ENCODE results near the gene PMP22.

Gene PMP22
- total RNA-seq, result 0 to 0.47 reads per million in 2 donors

DNA sequence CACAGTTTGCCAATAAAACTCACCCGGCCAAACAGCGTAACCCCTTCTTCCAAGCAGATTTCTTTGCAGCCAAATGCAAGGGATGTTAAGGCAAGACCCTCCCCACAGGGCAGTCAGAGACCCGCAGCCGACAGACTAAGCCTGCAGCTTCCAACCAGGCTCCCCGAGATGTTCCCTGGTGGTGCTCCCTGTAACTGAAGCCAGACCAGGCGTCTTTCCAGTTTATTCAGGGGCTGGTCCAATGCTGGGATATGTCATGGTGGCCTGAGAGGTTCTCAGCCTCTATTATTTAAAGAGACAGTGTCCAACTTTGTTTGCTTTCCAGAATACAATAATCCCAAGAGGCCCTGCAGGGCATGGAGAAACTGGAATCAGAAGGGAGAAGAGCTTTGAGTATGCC, at the start of gene PMP22:
PMP22 (minus strand) TSS at position 196 of the 400 bp plus-strand sequence. CDS start 4,599 bp downstream, outside the sequence.
- DNase-seq, result no peak

DNA sequence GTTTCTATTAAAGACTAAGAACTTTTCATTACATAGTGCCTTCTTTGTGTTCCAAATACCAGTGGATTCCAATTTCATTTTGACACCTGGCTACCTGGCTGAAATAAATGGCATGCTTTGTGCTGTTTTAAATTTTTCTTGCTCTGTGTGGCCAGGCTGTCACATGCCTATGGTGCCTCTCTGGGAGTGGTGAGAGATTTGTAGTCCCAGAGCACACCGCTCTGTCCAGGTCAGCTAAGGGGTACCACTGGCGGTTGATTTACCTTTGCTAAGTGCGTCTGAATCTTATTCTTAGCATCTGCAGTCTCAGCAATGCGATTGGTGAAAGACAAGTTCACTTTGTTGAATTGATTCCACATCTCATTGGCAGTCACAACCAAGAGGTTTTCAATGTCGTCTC, 46.9 kb upstream of the PMP22 start:
- DNase-seq, result no peak

DNA sequence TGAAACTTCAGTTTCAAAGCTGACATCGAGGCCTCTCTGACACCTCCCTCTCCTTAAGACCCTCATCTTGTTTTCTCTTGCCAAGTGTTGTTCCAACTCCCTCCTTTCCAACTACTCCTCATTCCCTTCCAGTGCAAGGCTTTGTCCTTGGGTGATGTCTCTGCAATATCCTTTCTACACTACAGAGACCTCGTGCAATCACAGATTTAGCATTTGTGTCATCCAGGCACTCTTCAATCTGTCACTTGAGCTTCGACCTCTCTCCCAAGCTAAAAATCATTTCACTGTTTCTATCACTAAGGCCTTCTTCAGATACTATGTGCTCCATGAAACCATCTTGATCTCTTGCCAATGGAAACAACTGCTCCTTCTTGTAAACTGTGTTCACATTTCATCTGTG, 44.7 kb upstream of the PMP22 start:
- DNase-seq, result no peak

DNA sequence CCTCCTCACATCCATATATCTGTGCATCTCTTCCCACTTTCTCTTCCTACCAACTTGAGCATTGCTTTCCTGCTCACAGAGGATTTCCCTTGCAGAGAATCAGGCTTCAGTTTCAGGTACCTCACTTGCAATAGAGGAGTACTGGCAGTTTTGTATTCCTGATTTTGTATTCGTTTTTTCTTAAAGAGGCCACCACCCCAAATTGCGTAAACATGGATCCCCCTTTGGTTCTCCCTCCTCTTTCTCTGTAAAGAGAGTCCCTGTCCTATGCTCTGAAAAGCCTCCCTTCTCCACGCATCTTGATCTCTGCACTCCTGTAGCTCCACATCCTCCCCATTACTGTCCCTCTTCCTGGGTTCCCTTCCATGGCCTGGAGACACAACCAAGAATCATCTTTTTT, 44.1 kb upstream of the PMP22 start:
- DNase-seq, result no peak

DNA sequence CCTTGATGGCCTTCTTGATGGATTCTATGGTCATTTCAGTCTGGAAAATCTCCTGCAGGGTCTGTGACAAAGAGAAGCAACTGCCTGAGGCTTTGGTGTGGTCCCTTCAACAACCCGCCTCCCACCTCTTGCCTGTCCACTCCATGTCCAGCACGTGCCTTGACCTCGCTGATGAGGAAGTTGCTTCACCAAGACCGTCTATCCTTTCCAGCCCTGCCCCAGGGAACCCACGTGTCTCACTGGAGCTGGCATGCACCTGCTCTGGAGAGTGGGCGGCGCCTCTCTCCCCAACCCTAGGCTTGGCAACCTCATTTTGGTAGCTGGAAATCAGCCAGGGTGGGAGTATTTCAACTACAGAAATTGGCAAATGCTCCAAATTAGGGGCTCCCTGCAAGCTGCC, 43.6 kb upstream of the PMP22 start:
- DNase-seq, result no peak

DNA sequence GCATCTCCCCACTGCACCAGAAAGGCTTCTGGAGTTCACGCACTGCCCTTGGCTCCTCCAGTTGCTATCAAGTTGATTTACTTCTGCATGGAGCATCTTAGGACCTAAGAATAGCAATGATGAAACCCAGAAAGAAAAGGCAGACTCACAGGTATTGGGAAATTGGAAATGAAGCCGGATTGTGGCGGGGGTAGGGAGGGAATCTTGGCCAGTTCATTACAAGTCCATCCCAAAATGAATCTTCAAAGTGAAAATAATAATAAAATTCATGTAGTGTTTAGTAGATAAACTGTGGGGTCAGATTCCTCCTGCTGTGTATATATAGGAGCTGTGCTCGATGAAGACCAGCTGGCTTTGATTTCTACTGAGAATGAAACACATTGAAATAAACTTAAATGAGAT, 42.6 kb upstream of the PMP22 start:
- no peak for DNase-seq

DNA sequence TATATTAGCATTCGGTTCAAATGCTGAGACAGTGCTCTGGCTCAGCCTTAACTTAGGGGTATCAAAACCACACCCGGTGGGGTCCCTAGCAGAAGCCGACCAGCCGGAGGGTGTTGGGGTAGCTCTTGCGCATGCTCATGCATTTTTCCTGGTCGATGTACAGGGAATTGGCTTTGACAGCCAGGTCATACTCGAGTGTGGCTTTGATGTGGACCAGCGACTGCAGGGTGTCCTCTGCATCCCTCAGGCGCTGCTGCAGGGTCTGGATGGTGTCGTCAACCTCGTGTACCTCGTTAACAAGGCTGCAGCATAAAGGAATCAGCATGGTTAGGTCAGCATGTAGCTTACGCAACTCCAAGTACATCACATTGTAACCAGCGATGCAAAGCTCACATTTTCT, 38.7 kb upstream of the PMP22 start:
- DNase-seq, result no peak

DNA sequence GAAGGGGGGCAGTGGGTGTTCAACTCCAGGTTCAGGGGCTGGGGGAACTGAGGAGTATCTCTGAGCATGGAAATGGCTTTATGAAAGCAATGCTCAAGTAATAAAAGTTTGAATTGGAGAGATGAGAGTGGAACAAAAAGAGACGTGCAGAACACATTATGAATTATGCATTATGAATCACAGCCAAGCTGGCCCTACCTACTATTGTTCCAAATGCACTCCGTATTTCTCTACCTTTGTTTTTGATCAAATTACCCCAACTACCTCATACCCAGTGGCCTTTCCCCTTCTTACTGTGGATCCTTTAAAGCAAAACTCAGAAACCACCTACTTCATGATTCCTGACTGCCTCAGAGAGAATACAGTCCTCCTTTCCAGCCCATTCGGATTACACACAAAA, 38.1 kb upstream of the PMP22 start:
- DNase-seq, result no peak

DNA sequence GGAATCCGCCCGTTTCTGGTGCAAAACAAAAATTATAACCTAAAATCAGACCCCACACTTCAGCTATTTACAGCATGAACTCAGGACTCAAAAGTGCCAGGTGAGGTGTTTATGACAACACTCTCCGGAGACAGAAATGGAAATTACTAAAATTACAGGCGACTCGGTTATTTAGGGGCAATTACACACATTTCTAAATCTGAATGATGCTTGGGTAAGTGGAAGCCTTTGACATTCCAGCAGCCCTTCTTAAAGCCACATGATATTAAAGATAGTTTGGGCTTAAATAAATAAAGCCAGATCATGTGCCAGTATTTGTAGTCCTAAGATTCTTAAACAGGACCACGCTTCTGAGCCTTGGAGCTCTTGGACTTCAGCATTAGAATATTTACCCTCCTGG, 36.7 kb upstream of the PMP22 start:
- DNase-seq, result no peak

DNA sequence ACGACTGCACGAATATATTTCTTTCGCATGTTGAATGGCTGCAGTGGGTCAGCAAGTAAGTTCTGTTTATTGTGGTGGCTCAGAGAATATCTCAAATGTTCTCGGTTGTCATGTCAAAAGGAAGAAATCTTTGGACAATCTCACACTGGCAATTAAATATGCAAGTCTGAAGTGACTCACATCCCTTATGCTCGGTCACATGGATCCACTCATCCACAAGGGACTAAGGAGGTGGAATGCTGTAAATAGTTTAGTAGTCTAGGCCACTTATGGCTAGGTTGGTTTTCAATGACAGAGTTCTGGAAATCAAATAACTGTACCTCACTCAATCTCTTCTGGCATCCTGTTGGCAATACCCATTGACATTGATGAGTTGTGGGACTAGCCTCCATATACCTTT, 33.0 kb upstream of the PMP22 start:
- no peak for DNase-seq

DNA sequence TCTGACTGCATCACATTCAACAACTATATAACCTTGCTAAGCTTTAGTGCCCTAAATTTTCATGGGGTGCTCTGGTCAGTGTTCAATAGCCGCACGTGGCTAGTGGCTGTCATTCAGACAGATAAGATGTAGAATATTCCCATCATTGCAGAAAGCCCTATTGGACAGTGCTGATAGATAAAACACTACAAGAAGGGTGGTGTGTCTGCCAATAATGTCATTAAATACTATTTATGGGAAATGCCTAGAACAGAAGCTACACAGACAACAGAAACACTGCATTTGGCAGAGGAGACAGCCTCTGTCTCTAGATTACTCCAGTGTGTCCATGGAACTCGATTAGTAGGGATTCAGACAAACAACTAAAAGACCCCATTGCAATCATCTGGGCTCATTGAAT, 28.4 kb upstream of the PMP22 start:
- no peak for DNase-seq

DNA sequence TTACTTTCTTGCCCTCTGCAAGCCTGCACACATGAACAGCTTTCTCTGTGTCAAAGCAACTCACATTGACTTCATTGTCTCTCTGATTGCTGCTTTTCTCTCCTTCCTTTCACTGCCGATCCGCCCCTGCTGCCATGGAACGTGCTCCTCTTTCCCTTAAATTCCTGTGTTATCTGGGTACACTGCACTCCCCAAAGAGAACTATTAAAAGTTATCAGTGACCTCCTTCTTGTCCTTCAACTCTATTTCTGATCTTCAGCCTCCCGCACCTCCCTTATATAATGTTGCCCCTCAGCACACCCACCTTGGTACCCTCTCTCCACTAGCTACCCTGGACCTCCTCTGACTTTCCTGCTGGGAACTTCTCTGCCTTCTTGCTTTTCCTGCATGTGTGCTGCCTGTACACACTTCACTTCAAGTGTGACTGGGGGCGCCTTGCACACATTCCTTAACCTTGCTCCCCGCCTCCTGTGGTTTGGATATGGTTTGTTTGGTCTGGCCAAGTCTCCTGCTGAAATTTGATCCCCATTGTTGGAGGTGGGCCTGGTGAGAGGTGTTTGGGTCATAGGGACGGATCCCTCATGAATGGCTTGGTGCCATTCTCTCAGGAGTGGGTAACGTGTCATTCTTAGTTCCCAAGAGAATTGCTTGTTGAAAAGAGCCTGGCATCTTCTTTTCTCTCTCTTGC, 26.7 kb upstream of the PMP22 start:
- no peak for DNase-seq

DNA sequence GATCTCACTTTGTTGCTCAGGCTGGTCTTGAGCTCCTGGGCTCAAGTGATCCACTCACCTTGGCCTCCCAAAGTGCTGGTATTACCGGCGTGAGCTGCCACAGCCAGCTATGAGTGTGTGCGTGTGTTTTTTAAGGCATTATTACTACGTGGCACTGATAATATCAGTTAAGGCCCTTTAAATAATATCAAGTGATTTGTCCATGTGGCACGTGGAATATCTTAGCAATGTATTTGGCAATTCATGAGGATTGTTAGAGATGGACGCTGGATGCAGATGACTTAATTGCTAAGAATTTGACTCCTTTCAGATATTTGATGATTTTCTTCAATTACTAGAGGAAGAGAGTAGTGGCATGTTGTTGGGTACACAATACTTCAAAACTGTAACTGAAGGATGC, 25.5 kb upstream of the PMP22 start:
- DNase-seq, result no peak

DNA sequence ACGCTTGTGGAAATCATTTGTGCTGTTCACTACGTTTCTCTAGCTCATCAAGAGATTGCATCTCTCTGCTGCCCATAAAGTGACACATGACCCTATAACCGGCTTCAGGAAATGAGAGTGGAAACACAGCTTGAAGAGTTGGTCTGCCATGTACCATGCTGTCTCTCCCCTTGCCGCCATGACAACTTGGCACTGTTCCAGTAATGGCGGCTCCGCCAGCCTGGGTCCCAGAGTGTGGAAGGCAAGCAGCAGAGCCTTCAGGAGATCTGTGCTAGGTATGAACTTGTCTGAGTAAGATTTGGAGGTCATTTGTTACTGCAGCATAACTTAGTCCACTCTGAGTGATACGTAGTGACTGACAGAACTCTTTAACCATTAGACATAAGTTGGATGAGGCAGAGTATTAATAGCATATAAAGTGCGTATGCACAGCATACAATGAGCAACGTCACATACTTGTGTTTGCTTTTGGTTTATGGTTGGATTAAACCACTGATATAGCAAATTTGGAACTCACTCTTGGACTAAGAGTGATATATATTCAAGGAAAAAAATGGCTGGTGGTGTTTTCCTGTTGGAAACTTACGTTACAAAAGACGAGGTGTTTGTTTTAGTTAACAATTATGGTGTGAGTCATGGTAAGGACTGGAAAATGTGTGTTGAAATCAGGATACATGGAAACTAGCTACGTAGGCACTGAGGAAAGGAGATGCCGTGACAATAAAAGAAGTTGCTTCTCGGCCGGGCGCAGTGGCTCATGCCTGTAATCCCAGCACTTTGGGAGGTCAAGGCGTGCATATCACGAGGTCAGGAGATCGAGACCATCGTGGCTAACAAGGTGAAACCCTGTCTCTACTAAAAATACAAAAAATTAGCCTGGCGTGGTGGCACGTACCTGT, 24.4 kb upstream of the PMP22 start:
- DNase-seq, result no peak

DNA sequence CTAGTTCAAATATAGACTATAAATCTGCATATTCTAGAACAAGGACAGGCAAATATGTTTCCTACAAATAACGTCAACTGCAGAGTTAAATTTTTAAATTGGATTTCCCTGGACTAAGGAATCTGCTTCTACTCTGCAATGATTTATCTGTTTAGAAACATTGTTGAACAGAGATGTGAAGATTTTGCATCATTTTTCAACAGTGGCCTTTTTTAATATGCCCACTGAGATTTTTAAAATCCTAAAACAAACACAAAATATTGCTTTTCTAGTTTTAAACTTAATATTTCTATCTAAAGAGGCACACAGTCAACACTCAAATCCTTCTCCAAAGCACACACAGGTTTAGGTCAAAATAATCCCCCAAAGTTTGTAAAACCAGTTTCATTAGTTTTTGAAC, 23.7 kb upstream of the PMP22 start:
- DNase-seq, result no peak

DNA sequence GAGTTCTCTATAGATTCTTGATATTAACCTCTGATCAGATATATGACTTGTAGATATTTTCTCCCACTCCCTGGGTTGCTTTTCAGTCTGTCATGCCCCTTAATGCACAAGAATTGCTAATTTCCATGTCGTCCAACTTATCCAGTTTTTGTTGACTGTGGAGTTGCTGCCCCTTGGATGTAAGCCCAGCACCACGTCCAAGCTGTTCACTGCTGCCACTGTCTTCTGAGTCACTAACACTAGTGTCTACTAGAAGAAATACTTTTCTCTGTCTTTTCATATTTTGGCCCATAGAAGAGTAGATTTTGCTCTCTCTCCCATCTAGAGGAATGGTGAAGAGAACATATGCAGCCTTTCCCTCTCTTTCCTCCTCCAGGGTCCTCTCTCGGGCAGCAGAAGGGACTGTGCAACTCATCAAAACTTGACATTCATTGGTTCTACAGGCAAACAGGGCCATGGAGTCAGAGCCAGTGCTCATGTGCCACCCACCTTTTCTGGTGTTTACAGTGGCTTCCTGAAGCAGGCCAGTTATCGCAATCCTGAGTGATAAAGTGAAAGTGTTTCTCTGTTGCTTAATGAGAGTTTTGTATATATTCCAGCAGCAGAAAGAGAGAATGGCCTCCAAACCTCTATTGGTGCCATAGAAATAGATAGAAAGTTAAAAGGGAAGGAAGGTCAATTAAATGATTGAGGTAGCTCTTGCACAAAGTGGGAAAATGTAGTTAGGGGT, 22.6 kb upstream of the PMP22 start:
- no peak for DNase-seq

DNA sequence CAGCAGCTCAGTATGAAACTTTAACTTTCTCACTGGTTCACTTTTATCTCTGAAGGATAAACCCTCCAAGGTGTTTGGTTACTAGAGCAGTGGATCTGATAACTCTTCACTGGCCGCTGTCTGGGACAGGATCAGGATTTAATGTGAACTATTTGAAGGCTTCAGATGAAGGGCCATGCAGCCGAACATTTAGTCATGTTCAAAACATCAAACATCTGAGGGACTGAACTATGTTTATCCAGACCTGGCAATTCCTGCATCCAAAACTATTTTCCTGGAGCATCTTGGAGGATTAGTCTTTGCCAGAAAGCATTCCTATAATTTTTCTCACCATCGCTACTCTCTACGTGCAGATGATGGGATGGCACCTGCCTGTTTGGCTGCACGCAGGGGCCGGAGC, 20.3 kb upstream of the PMP22 start:
- DNase-seq, result no peak

DNA sequence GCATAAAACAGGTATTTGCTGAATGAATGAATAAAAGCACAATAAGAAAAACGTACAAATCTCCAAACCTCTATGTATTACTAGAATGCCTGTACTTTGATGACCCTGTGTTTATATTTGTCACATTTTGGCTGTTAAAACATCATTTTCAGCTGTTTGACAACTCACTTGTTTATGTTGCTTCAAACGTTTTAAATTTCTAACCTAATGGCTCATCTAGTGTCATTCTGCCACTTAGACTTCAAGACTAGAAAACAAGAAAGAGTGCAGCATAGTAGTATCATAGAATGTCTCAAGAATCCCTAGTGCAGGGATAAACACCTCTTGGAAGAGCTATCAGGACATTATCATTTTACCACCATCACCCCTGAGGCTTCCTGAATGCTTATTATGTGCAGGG, 19.4 kb upstream of the PMP22 start:
- DNase-seq, result no peak

DNA sequence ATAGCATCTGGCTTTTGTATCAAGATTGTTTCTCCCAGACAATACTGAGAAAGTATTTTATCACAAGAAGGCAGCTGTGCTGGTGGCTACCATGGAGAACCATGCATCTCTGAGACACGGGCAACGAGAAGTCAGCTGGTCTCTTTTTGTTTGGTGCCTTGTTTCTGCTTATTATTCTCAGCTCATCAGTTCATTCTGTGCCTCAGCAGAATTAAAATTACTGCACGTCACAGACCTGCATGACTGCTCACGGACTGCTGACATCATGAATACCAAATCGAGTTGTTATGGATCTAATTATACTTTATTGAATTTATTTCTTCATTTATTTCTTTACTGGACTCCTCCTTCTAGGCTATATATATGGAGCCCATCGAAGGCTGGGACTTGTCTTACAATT, 19.0 kb upstream of the PMP22 start:
- DNase-seq, result no peak

DNA sequence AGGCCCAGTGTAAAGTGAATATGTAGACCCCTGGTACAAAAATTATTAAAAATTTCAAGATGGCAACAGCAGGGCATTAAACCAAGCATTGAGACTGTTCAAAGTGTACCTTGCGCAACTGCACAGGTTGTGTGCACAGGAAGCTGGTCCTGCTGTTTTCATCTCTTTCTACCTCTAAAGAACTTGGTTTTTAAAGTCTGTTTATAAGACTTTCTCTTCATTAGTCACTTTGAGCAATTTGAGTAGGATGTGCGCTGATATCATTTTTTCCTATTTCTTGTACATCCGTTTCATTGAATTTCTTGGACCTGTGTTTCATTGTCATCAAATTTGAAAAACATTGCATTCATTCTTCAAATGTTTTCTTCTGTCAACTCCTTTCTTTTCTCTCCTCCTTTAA, 16.8 kb upstream of the PMP22 start:
- DNase-seq, result no peak

DNA sequence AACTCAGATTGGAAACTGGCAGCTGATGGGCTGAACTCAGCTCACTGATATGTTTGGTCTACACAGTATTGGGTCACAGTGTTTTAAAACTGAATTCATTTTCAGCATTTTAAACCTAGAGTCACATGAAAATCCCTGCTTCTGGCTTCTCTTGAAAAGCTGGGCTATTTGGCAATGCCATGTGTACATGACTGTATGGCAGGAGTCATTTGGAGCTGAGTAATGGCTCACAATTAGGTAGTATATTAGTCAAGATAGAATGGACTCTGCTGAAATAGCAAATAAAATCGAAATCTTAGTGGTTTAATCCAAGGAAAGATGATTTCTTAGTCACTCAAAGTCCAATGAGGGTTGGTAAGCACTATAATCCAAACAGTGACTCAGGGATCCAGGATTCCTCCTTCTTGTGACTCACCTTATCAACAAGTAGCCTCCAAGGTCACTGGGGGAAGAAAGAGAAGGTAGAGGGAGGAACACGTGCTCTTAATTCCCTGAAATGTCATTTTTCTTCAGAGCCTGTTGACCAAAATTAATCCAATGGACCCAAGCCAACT, 13.9 kb upstream of the PMP22 start:
- DNase-seq, result no peak

DNA sequence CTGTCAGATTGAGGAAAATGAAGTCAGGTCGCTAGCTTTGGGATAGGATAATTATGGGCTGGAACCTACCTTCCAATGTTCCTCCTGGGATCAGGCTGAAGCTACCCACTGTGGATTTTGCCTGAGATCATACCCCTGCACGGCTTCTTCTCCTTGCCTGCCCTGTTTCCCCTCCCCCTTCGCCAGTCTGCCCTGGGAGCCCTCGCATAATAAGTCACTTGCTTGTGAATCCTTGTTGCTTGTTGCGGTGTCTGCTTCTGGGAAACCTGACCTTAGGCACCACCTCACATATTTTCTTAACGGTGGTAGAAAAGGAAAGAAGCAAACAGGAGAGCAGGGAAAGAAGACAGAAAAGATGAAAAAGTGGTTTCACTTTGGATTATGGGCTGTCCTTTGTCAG, 13.3 kb upstream of the PMP22 start:
- DNase-seq, result no peak

DNA sequence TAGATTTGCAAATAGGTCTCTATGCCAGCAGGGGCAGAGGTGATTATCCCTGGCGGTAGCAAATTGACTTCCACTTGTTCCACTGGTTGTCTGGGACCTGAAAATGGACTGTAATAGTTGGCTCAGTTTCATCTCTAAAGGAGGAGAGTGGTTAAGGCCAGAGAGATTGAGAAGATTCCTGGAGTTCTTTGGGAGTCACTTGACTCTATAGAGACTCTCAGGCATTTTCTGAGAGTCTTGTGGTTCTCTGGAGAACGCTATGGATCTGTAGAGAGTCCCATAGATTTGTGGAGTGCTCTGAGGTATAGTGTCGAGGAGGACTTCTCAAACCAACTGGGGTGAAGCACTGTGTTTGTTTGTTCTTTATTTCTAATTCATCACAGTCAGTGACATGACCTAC, 8.9 kb upstream of the PMP22 start:
- no peak for DNase-seq
